ENCODE results near the gene CST3. TPM values are rescaled to one million over a fixed set of nuclear protein-coding genes. Genes with fewer than 3 reads are reported as not detected.
"Not testable (repeated sequence)": the region's sequence is repeated elsewhere in the genome, so short reads cannot be mapped to it uniquely, and the experiment has no call there.

Gene CST3
- polyA plus RNA-seq, 1 experiment = 458 TPM

DNA sequence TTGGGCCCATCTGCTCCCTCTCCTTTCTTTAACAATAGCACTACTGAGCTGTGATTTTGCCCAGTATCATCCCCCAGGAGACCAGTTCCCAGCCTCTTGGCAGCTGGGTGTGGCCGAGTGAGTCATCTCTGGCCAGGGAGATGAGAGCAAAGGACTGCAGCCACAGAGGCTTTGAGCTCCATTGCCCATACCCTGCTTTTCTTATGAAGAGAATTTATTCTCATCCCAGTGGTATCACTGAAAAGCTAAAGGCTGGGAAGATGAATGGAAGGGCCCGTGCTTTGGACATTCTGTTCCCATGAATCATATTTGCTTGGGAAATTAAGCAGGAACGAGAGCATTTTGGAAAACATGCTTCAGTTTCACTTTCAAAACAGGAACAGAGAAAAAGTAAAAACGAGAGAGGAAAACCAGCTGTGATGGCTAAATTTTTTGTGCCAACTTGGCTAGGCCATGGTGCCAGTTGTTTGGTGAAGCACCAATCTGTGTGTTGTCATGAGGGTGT, 14.9 kb downstream of the CST3 start:
- ChIA-PET CTCF (interaction anchor here (0.7 to 1.9 kb wide), 4 partner anchors 14 to 282 kb away, joined by 3 to 8 read pairs (median 4); partner anchors contain the start of gene CST9), POLR2A (no interaction called here)
- DNase-seq (ENCODE audit: low read depth) = peak; percentile 60
- Histone ChIP-seq H3K27me3 (ENCODE audit: control insufficient read depth, insufficient read depth, low read length) (no peaks in the 10 kb centered on the region), H3K4me3 (ENCODE audit: low read depth, low read length) (peak overlapping the region; percentile 40), H3K36me3 (ENCODE audit: control insufficient read depth, insufficient read depth, low read length) (no peaks in the 10 kb centered on the region)
- TF ChIP-seq CTCF (IDR thresholded peaks at IDR 0.05; ENCODE audit: insufficient read depth, low read depth, low read length) = no peak

DNA sequence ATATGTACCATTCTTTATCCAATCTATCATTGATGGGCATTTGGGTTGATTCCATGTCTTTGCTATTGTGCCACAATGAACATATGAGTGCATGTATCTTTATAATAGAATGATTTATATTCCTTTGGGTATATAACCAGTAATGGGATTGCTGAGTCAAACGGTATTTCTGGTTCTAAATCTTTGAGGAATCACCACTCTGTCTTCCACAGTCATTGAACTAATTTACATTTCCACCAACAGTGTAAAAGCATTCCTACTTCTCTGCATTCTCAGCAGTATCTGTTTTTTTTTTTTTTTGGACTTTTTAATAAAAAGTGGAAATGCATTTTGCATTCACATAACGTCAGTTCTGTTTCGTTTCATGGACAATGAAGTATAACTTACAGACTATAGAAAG, 15.4 kb downstream of the CST3 start:
- peak overlapping the region; percentile 40 for H3K4me3 ChIP-seq (ENCODE audit: low read depth, low read length)
- H3K36me3 ChIP-seq (ENCODE audit: control insufficient read depth, insufficient read depth, low read length); H3K27me3 ChIP-seq (ENCODE audit: control insufficient read depth, insufficient read depth, low read length); DNase-seq (ENCODE audit: low read depth); POLR2A ChIA-PET: not testable (repeated sequence)
- CTCF ChIA-PET = interaction anchor here (0.7 to 1.9 kb wide), 3 partner anchors 16 to 282 kb away, joined by 3 to 8 read pairs (median 4); partner anchors contain the start of gene CST9

GRCh38 chr20:23620670-23621386, 16.9 kb downstream of the CST3 start:
- H3K27me3 ChIP-seq (ENCODE audit: control insufficient read depth, insufficient read depth, low read length); H3K36me3 ChIP-seq (ENCODE audit: control insufficient read depth, insufficient read depth, low read length); CTCF ChIA-PET; H3K4me3 ChIP-seq (ENCODE audit: low read depth, low read length); DNase-seq (ENCODE audit: low read depth); POLR2A ChIA-PET: not testable (repeated sequence)

- CTCF ChIA-PET = interaction anchor here (9.2 kb wide), 1 partner anchor 170 kb away, joined by 112 read pairs; no protein-coding TSS in a partner anchor
Measured at GRCh38 chr20:23614163-23614562, 23.6 kb downstream of the CST3 start.

DNA sequence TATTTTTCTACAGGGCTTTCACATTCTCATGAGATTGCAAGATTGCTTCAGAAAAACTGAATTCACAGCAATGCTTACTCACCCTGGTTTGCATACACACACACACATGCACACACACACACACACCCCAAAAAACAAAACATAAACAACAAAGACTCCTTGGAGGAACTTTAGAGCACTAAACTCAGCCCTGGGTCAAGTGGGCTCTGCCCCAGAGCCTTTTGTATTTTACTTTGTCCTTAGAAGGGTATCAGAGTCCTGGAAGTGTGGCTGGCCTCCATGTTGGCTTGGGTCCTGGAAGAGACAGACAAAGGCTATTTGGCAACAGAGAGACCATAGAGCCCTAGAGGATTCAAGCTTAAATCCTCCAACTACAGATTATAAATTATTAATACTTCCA, 24.1 kb downstream of the CST3 start:
- no peak for TF ChIP-seq CTCF (IDR thresholded peaks at IDR 0.05; ENCODE audit: insufficient read depth, low read depth, low read length)
- Histone ChIP-seq H3K4me3 (ENCODE audit: low read depth, low read length) (no peak overlapping the region), H3K36me3 (ENCODE audit: control insufficient read depth, insufficient read depth, low read length) (no peaks in the 10 kb centered on the region), H3K27me3 (ENCODE audit: control insufficient read depth, insufficient read depth, low read length) (no peaks in the 10 kb centered on the region)
- POLR2A ChIA-PET = no interaction called here
- CTCF ChIA-PET = interaction anchor here (9.2 kb wide), 1 partner anchor 170 kb away, joined by 112 read pairs; no protein-coding TSS in a partner anchor
- no peak for DNase-seq (ENCODE audit: low read depth)

More at GRCh38 chr20:23614163-23614562, 23.6 kb downstream of the CST3 start:
- no peaks in the 10 kb centered on the region for H3K36me3 ChIP-seq (ENCODE audit: control insufficient read depth, insufficient read depth, low read length)
- no peaks in the 10 kb centered on the region for H3K27me3 ChIP-seq (ENCODE audit: control insufficient read depth, insufficient read depth, low read length)
- POLR2A ChIA-PET = no interaction called here
- TF ChIP-seq CTCF (IDR thresholded peaks at IDR 0.05; ENCODE audit: insufficient read depth, low read depth, low read length) = no peak
- H3K4me3 ChIP-seq (ENCODE audit: low read depth, low read length) = no peak overlapping the region
- DNase-seq (ENCODE audit: low read depth) = no peak

DNA sequence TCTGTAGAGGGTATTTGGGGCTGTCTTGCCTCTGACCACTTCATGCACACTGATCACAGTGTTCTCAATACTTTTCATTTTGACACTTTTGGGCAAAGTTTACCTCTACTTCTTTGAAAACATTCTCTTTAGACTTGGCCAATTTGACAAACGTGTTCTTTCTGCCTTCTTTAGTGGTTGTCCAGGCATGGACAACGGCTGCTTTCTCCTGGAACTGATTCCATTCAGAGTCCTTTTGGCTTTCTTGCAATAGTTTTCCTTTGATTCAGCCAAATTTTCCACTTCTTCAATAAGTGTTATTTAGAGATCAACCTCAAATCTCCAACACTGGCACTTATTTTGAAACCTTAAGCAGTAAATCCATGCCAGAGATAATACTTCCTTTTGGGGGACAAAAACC, 25.4 kb downstream of the CST3 start:
- no peaks in the 10 kb centered on the region for H3K36me3 ChIP-seq (ENCODE audit: control insufficient read depth, insufficient read depth, low read length)
- no peaks in the 10 kb centered on the region for H3K27me3 ChIP-seq (ENCODE audit: control insufficient read depth, insufficient read depth, low read length)
- DNase-seq (ENCODE audit: low read depth) = no peak
- no peak for TF ChIP-seq CTCF (IDR thresholded peaks at IDR 0.05; ENCODE audit: insufficient read depth, low read depth, low read length)
- POLR2A ChIA-PET = no interaction called here
- CTCF ChIA-PET = interaction anchor here (9.2 kb wide), 1 partner anchor 169 kb away, joined by 112 read pairs; no protein-coding TSS in a partner anchor
- H3K4me3 ChIP-seq (ENCODE audit: low read depth, low read length) = no peak overlapping the region
